WI38 (cell line): Measurements from ENCODE around the gene HEPACAM.

Source experiments
- H3K4me3 ChIP-seq: 2 replicates; pipeline ENCODE4 v1.5.1; 2011; ENCODE audit warnings: low read depth, mild to moderate bottlenecking, control low read depth, low read length
- CTCF ChIP-seq: IDR thresholded peaks from 2 replicates; pipeline ENCODE4 v1.5.1; 2012; ENCODE audit warnings: low read depth, mild to moderate bottlenecking, control low read depth, low read length

HEPACAM gene

GRCh38 chr11:124900464-124900863 lies 35.4 kb downstream of the HEPACAM start:
- H3K4me3 ChIP-seq: peak overlapping the region; percentile 37
- TF ChIP-seq CTCF: no peak

DNA sequence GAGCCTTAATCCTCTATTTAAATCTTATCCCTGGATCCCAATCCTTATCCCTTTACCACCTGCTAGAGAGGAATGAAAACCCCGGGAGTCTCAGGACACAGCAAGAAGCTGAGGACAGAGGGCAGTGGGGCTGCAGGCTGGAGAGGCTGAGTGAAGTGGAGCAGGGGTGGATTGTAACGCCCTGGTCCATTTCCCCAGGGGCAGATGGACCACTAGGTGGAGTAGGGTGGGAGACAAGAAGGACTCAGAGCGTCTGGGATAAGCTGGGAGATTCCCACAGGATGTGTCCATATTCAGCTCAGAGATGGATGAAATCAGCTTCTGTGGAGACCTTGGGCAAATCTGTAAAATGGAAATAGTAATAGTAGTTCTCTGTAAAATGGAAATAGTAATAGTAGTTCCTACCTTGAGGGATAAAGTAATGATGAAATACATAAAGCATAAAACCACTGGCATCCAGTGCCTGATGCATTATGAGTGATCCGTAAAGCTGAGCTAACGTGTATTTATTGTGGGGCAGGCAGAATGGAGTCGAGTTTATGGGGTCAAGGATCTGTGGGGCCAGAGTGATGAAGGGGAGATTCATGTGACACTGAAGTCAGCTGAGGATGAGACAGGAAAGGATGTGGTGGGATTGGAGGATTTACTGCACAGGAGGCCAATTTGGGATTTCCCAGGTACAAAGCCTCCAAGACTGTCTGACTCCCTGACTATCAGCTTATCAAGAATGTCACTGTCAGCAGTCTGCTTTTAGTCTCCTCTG lies 36.3 kb downstream of the HEPACAM start:
- H3K4me3 ChIP-seq: no peak overlapping the region
- TF ChIP-seq CTCF: no peak

DNA sequence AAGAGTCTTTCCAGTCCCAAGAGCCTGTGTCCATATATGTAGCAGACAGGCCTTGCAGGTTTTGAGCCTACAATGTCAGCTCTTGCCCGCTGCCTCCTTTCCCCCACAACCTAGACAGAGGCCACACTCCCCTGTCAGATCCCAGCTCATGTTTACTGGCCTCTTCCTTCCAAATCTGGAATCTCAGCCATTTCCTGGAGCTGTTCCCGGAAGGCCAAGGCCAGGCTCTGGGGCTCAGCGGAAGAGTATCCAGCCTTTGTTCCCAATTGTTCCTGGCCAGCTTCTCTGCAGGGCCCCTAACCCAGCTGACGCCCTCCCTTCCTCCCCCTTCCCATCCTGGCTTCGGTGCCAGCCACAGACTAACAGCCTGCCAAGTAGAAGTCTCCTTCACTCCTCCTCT lies 37.1 kb downstream of the HEPACAM start:
- TF ChIP-seq CTCF: no peak
- H3K4me3 ChIP-seq: no peak overlapping the region

- no peak; the same call in 1 of the 2 replicates for TF ChIP-seq CTCF
- no peak overlapping the region for H3K4me3 ChIP-seq
These were observed 37.6 kb downstream of the HEPACAM start for GRCh38 chr11:124898263-124898680.

DNA sequence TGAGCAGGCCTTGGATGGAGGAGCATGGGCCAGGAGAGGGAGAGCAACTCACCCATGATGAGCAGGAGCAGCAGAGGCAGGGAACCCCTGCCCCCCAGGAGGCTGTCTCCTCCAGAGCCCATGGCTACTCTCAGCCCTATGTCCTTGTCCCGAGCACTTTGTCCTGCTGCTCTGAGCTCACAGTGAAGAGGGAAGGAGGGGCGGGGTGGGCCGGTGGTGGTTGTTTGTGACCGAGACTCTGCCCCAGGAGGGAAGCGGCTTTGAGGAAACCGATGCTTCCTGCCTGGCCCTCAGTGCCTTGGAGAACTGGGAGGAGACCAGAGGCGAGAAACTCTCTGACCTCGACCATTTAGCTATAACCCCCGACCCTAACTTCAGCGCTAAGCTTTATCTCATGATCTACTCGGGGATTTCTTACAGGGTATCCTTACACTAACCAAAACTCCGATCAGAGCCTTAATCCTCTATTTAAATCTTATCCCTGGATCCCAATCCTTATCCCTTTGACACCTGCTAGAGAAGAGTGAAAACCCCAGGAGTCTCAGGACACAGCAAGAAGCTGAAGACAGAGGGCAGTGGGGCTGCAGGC lies 38.1 kb downstream of the HEPACAM start, which contains the start of gene ROBO4:
ROBO4 (minus strand) TSS at position 192 of the 589 bp plus-strand sequence; CDS start at position 122, 70 bp downstream.
- no peak for TF ChIP-seq CTCF
- H3K4me3 ChIP-seq: no peak within 1 kb of the TSS

GRCh38 chr11:124896821-124897391 lies 38.9 kb downstream of the HEPACAM start:
- no peak for TF ChIP-seq CTCF
- no peak overlapping the region for H3K4me3 ChIP-seq
